Esophagus muscularis mucosa (tissue), 4 donors: ENCODE data around the gene PPP4C.
"Not testable (repeated sequence)": the region's sequence is repeated elsewhere in the genome, so short reads cannot be mapped to it uniquely, and the experiment has no call there.

Experiments used
- EP300 ChIP-seq: sonication (generic); formaldehyde crosslinking; IDR thresholded peaks from one replicate; pipeline ENCODE4 v1.6.1; 2017; ENCODE audit warnings: antibody characterized with exemption
- POLR2A ChIP-seq: fragments of 450-650 bp; IDR thresholded peaks from one replicate; pipeline ENCODE4 v1.6.1; 2017; ENCODE audit warnings: antibody characterized with exemption, moderate library complexity, mild to moderate bottlenecking, low read depth
- TF ChIP-seq, protein P1 (sequence below), 3 experiments: fragments of 200-600 bp in 2 of 3; fragments of 450-650 bp in 1 of 3; sonication (generic) in 2 of 3; IDR thresholded peaks; one replicate each; pipeline ENCODE4 v1.5.1; 2017 to 2019; ENCODE audit warnings: antibody characterized with exemption in 3 of 3, mild to moderate bottlenecking in 2 of 3, moderate library complexity in 1 of 3

- not testable (repeated sequence) for TF ChIP-seq POLR2A, EP300
- TF ChIP-seq, protein P1, sequence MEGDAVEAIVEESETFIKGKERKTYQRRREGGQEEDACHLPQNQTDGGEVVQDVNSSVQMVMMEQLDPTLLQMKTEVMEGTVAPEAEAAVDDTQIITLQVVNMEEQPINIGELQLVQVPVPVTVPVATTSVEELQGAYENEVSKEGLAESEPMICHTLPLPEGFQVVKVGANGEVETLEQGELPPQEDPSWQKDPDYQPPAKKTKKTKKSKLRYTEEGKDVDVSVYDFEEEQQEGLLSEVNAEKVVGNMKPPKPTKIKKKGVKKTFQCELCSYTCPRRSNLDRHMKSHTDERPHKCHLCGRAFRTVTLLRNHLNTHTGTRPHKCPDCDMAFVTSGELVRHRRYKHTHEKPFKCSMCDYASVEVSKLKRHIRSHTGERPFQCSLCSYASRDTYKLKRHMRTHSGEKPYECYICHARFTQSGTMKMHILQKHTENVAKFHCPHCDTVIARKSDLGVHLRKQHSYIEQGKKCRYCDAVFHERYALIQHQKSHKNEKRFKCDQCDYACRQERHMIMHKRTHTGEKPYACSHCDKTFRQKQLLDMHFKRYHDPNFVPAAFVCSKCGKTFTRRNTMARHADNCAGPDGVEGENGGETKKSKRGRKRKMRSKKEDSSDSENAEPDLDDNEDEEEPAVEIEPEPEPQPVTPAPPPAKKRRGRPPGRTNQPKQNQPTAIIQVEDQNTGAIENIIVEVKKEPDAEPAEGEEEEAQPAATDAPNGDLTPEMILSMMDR (IDR thresholded peaks at IDR 0.05), result not testable (repeated sequence)
Measured at GRCh38 chr16:30040690-30041089, 35.1 kb upstream of the PPP4C start.
